ENCODE measurements around the gene ITGAD. TPM values are rescaled to one million over a fixed set of nuclear protein-coding genes. Genes with fewer than 3 reads are reported as not detected.

ITGAD gene
- total RNA-seq, 3 donors from 2014 or later (not counting 1 experiment from before 2014, with no cell fraction given): 1.0 to 2.9 (median 2.2) TPM

DNA sequence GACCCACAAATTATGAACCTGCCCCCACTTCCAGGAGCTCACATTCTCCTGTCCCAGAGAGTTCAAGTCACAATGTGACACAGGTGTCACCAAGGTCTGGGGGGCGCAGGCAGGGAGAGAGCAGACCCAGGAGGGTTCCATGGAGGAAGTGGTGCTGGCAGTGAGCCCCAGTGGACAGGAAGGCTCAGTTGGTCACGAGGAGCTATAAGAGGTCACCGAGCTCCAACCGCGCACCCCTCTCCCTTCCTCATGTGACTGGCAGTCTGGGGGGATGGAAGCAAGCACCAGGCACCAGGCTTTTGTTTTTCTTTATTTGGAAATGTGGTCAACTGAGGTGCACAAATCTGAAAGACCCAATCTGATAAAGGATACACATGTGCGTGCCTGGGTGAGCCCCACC is 2.5 kb downstream of the ITGAD start:
- ATAC-seq (no peak), DNase-seq (no peak)
- Mint-ChIP-seq H3K9me3 (peaks cover 0 to 2% of the 10 kb centered on the region in 2 donors), H3K4me3 (no peak overlapping the region), H3K36me3 (no peaks in the 10 kb centered on the region), H3K27ac (no peak overlapping the region), H3K4me1 (peaks cover 37 to 42% of the 10 kb centered on the region in 2 donors), H3K27me3 (ENCODE audit: low read depth in 2 of 2) (peaks cover 0 to 3% of the 10 kb centered on the region in 2 donors)
- intact Hi-C loops (cut with micrococcal nuclease): no loop called here
- Histone ChIP-seq H3K36me3 (ENCODE audit: control insufficient read depth, insufficient read depth, low read length) (no peaks in the 10 kb centered on the region), H3K4me3 (ENCODE audit: low read length) (no peak overlapping the region), H3K9me3 (ENCODE audit: control insufficient read depth, insufficient read depth, low read length) (peaks cover 7% of the 10 kb centered on the region), H3K4me1 (ENCODE audit: control insufficient read depth, insufficient read depth, low read length) (peaks cover 49% of the 10 kb centered on the region), H3K27ac (ENCODE audit: low read length) (no peak overlapping the region), H3K27me3 (ENCODE audit: control insufficient read depth, insufficient read depth, low read length) (no peaks in the 10 kb centered on the region)
- TF ChIP-seq, protein P1, sequence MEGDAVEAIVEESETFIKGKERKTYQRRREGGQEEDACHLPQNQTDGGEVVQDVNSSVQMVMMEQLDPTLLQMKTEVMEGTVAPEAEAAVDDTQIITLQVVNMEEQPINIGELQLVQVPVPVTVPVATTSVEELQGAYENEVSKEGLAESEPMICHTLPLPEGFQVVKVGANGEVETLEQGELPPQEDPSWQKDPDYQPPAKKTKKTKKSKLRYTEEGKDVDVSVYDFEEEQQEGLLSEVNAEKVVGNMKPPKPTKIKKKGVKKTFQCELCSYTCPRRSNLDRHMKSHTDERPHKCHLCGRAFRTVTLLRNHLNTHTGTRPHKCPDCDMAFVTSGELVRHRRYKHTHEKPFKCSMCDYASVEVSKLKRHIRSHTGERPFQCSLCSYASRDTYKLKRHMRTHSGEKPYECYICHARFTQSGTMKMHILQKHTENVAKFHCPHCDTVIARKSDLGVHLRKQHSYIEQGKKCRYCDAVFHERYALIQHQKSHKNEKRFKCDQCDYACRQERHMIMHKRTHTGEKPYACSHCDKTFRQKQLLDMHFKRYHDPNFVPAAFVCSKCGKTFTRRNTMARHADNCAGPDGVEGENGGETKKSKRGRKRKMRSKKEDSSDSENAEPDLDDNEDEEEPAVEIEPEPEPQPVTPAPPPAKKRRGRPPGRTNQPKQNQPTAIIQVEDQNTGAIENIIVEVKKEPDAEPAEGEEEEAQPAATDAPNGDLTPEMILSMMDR (IDR thresholded peaks at IDR 0.05): no peak
- WGBS (ENCODE audit: insufficient coverage): 34% methylated on average over 6 of the region's 6 CpGs

DNA sequence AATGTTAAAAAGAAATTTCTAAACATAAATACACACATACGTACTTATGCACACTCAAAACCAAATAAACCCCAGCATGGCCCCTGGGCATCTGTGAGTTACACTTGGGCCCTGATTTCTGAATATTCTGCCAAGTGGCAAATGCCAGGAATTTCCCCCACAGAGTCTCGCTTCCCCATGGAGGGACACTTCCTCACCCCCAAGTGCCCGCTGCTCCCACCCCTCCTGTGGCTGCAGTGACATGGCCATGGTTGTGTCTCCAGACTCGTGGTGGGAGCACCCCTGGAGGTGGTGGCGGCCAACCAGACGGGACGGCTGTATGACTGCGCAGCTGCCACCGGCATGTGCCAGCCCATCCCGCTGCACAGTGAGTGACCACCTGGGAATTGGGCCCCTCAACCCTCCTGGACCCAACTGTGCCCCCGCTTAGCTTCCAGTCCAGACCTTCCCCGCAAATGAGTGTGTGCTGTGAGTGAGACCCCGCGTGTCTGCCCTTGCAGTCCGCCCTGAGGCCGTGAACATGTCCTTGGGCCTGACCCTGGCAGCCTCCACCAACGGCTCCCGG is 4.0 kb downstream of the ITGAD start:
- TF ChIP-seq, protein P1 (IDR thresholded peaks at IDR 0.05): no peak
- no peaks in the 10 kb centered on the region for H3K36me3 Mint-ChIP-seq

DNA sequence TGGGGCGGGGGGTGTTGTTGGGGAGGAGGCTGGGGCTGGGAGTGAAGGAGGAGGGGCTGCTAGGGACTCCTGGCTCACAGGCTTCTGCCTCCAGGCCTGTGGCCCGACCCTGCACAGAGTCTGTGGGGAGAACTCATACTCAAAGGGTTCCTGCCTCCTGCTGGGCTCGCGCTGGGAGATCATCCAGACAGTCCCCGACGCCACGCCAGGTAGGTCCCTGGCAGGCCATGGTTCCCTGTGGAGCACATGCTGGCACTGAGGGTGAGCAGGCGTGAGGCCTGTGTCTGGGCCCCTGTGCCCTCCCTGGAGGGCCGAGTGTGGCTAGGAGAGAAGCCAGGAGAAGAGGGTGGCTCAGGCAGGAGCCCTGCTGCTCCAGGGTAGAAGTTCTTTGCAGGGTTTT is 4.6 kb downstream of the ITGAD start:
- H3K9me3 Mint-ChIP-seq: peaks cover 0 to 2% of the 10 kb centered on the region in 2 donors
- H3K27ac Mint-ChIP-seq: peak overlapping the region in 1 of 2 donors; percentile 35
- no peak for DNase-seq
- intact Hi-C loops (cut with micrococcal nuclease): no loop called here
- no peaks in the 10 kb centered on the region for H3K36me3 ChIP-seq (ENCODE audit: control insufficient read depth, insufficient read depth, low read length)
- peaks cover 7% of the 10 kb centered on the region for H3K9me3 ChIP-seq (ENCODE audit: control insufficient read depth, insufficient read depth, low read length)
- peaks cover 69% of the 10 kb centered on the region for H3K4me1 ChIP-seq (ENCODE audit: control insufficient read depth, insufficient read depth, low read length)
- H3K36me3 Mint-ChIP-seq: no peaks in the 10 kb centered on the region
- H3K4me3 ChIP-seq (ENCODE audit: low read length): no peak overlapping the region
- 97% methylated on average over 8 of the region's 9 CpGs for WGBS (ENCODE audit: insufficient coverage)
- TF ChIP-seq, protein P1 (IDR thresholded peaks at IDR 0.05): no peak
- H3K27me3 ChIP-seq (ENCODE audit: control insufficient read depth, insufficient read depth, low read length): no peaks in the 10 kb centered on the region
- H3K27ac ChIP-seq (ENCODE audit: low read length): no peak overlapping the region
- peak overlapping the region; percentile 61 for H3K4me3 Mint-ChIP-seq
- ATAC-seq: no peak
- H3K27me3 Mint-ChIP-seq (ENCODE audit: low read depth in 2 of 2): peaks cover 0 to 2% of the 10 kb centered on the region in 2 donors
- peaks cover 40 to 53% of the 10 kb centered on the region in 2 donors for H3K4me1 Mint-ChIP-seq

More for the DNA sequence above, 4.0 kb downstream of the ITGAD start:
- 94% methylated on average over 18 of the region's 18 CpGs for WGBS (ENCODE audit: insufficient coverage)
- Histone ChIP-seq H3K36me3 (ENCODE audit: control insufficient read depth, insufficient read depth, low read length) (no peaks in the 10 kb centered on the region), H3K4me1 (ENCODE audit: control insufficient read depth, insufficient read depth, low read length) (peaks cover 63% of the 10 kb centered on the region), H3K27me3 (ENCODE audit: control insufficient read depth, insufficient read depth, low read length) (no peaks in the 10 kb centered on the region), H3K27ac (ENCODE audit: low read length) (no peak overlapping the region), H3K9me3 (ENCODE audit: control insufficient read depth, insufficient read depth, low read length) (peaks cover 7% of the 10 kb centered on the region), H3K4me3 (ENCODE audit: low read length) (no peak overlapping the region)
- Mint-ChIP-seq H3K9me3 (peaks cover 0 to 2% of the 10 kb centered on the region in 2 donors), H3K27me3 (ENCODE audit: low read depth in 2 of 2) (peaks cover 0 to 2% of the 10 kb centered on the region in 2 donors), H3K4me1 (peaks cover 40 to 51% of the 10 kb centered on the region in 2 donors), H3K4me3 (no peak overlapping the region), H3K27ac (no peak overlapping the region)
- no peak for ATAC-seq
- intact Hi-C loops (cut with micrococcal nuclease): no loop called here
- no peak for DNase-seq

DNA sequence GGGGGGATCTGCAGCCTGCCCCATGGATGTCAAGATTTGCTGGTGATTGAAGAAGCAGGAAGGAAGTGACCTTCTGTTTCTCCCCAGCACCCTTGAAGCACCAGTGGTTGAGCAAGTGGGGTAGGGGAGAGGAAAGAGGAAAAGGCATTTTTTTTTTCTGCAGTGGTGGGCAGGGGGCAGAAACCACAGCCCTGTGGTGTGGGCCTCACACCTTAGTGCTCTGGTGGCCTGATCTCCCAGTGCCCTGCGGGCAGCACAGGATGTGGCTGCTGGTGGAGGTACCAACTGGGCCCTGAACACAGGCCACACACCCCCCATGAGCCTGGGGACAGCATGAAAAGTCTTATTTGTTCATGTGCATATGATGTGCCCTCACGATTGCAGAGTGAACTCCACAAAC is 7.1 kb downstream of the ITGAD start:
- DNase-seq: peak; percentile 40 to 55

More for the DNA sequence above, 7.1 kb downstream of the ITGAD start:
- H3K36me3 ChIP-seq (ENCODE audit: control insufficient read depth, insufficient read depth, low read length): no peaks in the 10 kb centered on the region
- Mint-ChIP-seq H3K27ac (peak overlapping the region; percentile 70 to 82), H3K36me3 (no peaks in the 10 kb centered on the region), H3K27me3 (ENCODE audit: low read depth in 2 of 2) (peaks cover 0 to 2% of the 10 kb centered on the region in 2 donors), H3K4me1 (peaks cover 39 to 54% of the 10 kb centered on the region in 2 donors), H3K4me3 (peak overlapping the region; percentile 85), H3K9me3 (peaks cover 0 to 2% of the 10 kb centered on the region in 2 donors)
- H3K9me3 ChIP-seq (ENCODE audit: control insufficient read depth, insufficient read depth, low read length): peaks cover 7% of the 10 kb centered on the region
- no peak overlapping the region for H3K4me3 ChIP-seq (ENCODE audit: low read length)
- 0% methylated on average over 2 of the region's 2 CpGs for WGBS (ENCODE audit: insufficient coverage)
- intact Hi-C loops (cut with micrococcal nuclease): loop anchor here (5.0 kb wide), 1 partner anchor 33 kb away; no protein-coding TSS in a partner anchor
- H3K27ac ChIP-seq (ENCODE audit: low read length): no peak overlapping the region
- H3K27me3 ChIP-seq (ENCODE audit: control insufficient read depth, insufficient read depth, low read length): no peaks in the 10 kb centered on the region
- H3K4me1 ChIP-seq (ENCODE audit: control insufficient read depth, insufficient read depth, low read length): peaks cover 79% of the 10 kb centered on the region
- peak; percentile 78 to 91 (median 84) for ATAC-seq
- TF ChIP-seq, protein P1 (IDR thresholded peaks at IDR 0.05): no peak
